Left renal pelvis (tissue), 4 donors: ENCODE measurements around the gene TNNI3. TPM values are rescaled to one million over a fixed set of nuclear protein-coding genes. Genes with fewer than 3 reads are reported as not detected.
"Not testable (repeated sequence)": the region's sequence is repeated elsewhere in the genome, so short reads cannot be mapped to it uniquely, and the experiment has no call there.

Experiments used
- DNase-seq, 4 donors: peaks; one replicate each; pipeline ENCODE4 v3.0.0-alpha.2; 2013; ENCODE audit warnings: low read depth in 4 of 4, low spot score in 3 of 4
- polyA plus RNA-seq, 4 donors: library from polyadenylated mRNA; unstranded; fragments of 120-200 nt; gene quantifications; one replicate each; pipeline ENCODE4 v1.2.1, GENCODE V29; 2013; ENCODE audit not compliant: insufficient read length in 4 of 4

The TNNI3 gene
- polyA plus RNA-seq, 4 donors: 0.57 to 5.4 (median 4.5) TPM

DNA sequence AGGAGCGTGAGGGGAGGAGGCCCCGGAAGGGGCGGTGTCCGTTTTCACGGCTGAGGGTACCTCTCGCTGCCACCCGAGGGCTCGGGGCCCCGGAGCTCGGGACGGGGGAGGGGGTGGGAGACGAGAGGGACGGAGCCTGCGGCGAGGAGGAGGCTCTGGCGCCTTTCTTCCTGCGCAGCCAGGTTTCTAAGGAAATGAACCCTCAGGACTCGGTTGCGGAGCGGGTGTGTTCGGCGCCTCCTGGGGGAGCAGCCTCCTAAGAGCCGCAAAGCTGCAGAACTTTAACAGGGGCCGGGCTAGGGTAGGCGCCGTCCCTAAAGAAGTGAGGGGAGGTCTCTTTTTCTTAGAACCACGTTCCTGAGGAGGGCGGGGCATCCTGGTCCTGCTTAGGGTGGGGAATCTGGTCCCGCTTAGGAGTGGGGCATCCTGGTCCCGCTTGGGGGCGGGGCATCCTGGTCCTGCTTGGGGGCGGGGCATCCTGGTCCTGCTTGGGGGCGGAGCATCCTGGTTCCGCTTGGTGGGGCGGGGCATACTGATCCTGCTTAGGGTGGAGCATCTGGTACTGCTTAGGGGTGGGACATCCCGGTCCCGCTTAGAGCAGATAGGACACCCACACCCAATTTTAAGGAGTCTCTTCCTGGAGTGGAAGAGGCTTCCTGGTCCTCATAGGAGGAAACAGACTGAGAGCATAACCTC lies 16.3 kb upstream of the TNNI3 start:
- no peak for DNase-seq

DNA sequence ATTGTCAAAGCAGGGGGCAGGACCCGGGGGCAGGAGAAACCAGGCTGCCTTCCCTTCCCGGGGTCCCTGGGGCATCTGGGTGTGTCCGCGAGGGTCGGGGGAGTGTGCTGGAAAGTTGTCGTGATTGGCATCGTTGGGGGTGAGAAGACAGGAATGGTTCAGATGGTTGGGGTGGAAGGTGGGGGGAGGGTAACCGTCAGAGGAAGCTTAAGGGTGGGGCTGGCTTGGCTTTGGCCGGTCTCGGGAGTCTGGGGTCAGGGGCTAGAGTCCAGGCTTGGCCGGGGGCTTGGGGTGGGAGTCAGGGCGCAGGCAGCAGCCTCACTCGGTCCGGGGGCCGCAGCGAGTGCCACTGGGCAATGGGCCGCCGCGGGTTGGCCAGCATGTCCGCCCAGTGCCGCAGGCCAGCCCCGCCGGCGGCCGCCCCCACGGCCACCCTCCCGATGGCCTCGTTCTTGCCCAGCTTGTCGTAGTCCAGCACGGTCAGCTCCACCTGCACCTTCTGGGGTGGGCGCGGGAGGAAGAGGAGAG lies 15.7 kb upstream of the TNNI3 start:
- no peak for DNase-seq

DNA sequence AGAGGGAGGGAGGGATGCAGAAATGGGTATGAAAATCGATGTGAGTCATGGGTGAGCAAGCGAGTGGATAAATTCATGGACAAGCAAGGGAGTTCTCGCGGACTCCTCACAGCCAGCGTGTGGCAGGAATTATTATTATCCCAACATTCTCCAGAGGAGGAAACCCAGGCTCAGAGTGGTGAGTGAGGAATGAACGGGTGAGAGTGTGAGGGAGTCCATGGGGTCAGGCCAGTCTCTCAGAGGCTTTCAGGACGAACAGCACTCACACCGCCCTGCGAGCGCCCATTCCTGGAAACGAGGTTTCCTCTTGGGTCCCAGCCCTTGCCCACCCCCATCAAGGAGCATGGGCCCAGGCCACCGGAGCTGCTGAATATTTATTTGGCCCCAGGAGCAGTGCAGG lies 15.2 kb upstream of the TNNI3 start:
- DNase-seq: no peak

DNA sequence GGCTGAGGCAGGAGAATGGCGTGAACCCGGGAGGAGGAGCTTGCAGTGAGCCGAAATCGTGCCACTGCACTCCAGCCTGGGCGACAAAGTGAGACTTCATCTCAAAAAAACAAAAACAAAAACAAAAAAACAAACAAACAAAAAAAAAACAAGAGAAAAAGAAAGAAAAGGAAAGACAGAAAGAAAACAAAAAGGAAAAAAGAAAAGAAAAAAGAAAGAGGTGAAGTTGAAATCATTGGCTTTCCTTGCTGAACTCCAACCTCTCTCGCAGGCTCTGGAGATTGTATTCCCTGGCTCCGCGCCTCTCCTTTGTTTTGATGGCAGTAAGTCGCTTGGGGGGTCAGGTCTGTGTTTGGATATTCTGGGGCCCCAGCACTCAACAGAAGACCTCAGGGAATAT lies 14.8 kb upstream of the TNNI3 start:
- DNase-seq: not testable (repeated sequence)

DNA sequence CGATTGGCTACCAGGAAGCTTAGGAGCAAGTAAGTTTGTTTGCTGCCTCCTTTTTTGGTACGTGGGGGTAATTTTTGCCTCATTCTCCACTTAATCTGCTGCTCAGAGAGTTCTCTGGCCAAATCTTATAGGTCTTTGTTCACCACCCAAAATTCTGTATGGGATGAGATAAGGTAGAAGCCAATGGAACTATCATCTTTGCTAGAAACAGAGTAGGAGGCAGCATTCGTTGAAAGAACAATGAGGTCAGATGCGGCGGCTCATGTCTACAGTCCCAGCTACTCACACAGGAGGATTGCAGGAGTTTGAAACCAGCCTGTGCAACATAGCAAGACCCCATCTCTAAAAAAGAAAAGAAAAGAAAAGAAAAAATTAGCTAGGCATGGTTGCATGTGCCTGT lies 13.9 kb upstream of the TNNI3 start:
- no peak for DNase-seq

DNA sequence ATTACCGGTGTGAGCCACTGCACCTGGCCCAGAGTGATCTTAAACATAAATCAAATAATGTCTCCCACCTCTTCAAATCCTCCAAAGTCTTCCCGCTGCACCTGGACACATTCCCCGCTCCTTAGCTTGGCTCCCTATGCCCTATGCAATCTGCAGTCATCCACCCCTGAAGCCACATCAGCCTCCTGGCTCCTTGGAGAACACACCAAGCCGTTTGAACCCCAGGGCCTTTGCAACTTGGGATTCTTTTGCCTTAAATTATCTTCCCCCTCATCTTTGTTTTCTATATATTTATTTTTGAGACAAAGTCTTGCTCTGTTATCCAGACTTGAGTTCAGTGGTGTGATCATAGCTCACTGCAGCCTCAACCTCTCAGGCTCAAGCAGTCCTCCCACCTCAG lies 11.6 kb upstream of the TNNI3 start:
- DNase-seq: no peak

DNA sequence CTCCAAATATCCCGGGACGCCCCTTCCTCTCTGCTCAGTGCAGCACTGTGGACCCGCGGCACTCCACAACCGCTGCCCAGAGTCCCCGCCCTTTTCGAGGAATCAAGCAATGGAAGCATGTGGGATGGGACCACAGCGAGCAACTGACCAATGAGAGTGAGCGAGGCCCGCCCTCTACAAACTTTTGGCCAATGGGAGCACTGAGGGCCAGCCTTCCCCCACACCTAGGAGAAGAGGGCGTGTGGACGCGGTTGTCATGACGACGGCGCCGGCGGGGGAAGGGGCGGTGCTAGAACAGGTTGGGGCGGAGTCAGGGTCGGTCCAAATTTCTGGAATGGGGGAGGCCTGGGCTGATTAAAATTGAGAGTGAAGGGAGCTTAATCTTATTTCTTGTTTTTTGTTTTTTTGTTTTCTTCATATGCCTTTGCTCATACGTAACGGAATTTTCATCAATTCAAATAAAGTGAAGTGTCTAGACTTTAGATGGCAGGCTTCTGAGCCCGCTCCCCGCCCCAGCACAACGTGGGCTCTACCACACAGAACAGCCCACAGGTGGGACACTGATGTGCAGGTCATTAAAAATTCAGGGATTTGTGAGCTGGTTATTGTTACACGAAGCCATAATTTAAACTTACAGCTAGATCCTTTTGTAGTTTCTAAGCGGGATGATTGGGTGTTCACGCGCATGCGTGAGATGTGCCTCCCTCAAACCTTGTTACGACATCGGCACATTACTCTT lies 9.2 kb upstream of the TNNI3 start, which contains the start of gene DNAAF3:
Gene DNAAF3 (minus strand): TSS at position 84 of the 739 bp plus-strand sequence. CDS start 200 bp downstream, outside the sequence.
- peak; percentile 81 to 95 (median 88) for DNase-seq

DNA sequence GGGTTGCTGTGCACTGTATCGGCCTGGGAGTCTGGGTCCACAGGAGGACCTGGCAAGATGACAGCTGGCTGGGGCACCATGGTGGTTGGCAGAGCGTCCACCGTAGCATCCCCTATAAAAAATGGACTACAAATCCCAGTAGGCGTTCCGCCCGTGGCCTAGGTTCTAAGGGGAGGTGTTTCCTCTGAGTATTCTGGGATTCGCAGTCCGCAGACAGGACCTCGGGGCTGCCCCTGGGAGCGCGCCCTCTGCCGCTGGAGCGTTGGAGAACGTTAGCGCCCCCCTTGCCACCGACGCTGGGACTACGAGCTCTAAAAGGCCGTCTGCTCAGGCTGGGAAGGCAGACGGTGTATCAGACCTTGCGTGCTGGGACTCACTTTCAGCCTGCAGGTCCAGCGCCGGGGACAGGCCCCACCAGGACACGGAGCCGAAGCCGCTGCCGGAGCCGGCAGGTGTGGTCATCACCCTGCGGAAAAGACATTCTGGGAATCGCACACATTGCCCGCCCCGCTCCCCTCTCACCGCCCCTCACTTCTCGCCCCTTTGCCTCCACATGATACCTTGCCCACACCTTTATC lies 8.5 kb upstream of the TNNI3 start:
- DNase-seq: no peak

DNA sequence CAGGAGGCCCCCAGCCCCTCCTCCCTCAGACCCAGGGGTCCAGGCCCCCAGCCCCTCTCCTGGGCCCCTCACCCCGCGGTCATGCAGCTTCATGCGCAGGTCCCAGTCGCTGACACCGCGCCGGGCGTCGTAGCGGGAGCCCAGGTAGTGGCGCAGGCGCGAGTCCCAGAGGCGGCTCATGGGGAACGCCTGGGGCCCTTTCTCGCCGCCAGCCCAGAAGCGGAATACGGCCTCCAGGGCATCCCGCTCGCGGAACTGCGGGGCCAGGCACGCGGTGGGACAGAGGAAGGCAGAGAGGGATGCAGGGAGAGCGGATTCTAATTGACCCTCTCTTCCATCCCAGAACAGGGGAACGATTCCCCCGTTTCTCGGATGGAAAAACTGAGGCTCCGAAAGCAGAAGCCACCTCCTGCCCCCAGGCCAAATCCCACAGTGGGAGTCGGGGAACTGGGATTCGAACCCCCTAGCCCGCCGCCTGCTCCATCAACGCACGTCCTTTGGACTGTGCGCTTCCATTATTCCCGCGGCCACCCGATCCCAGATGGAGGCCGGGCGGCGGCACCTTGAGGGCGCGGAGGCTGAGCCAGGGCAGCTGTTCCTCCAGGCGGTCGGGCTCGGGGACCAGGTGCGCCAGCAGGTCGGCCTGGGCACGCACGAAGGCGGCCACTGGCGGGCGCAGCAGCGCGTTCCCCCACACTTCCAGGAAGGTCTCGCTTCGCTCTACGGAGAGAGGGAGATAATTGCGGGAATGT lies 4.2 kb upstream of the TNNI3 start:
- no peak for DNase-seq

DNA sequence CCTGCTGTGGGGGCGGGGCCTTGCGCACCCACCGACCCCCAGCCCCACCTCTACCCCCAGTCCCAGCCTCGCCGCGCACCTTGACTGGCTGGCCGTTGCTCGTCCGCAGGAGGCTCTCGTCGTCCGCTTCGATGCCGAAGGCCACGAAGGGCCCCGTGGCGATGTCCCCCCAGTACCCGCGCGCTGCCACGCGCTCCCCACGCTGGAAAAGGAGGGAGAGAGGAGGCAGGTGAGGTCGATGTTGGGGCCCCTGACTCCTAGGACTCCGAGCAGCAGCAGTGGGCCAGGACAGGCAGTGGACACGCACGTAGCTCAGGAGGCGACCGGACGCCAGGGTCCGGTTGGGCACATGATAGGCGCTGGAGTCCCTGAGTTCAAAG lies 3.4 kb upstream of the TNNI3 start:
- no peak for DNase-seq

DNA sequence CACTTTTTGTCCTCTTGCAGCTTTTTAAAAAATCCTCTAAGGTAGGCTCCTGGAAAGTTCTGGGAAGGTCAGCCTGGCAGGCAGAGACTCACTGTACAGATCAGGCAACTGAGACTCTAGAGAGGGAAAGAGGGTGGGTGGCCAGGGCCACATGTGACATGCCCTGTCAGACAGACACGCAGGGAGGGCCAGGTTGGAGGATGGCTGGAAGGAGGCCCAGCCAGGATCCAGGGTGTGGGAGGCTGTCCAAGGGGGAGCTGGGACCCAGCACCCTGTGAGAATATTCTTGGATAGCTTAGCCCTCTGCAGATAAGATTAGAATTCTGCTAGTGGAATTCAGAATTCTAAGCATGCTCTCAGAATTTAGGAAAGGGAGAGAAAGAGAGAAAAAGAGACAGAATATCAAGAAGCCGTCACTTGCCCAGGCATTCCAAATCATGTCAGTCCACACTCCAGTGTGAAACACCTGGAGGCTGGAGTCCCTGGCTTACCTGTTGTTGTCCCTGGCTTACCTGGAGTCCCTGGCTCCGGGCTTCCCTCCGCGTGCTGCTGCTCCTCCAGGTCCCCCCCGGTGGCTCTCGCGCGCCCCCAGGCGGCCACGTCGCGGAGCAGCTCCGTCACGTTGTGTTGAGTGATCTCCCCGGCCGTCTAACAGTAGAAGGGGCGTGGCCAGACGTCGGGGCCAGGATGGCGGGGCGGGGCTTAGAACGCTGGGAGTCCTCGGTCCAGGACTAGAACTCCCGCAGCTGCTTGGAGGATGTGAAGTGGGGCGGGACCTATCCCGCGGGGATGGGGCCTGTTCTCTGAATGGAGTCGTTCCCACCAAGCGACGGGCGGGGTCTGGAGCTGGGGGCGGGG lies 2.8 kb upstream of the TNNI3 start:
- no peak for DNase-seq

DNA sequence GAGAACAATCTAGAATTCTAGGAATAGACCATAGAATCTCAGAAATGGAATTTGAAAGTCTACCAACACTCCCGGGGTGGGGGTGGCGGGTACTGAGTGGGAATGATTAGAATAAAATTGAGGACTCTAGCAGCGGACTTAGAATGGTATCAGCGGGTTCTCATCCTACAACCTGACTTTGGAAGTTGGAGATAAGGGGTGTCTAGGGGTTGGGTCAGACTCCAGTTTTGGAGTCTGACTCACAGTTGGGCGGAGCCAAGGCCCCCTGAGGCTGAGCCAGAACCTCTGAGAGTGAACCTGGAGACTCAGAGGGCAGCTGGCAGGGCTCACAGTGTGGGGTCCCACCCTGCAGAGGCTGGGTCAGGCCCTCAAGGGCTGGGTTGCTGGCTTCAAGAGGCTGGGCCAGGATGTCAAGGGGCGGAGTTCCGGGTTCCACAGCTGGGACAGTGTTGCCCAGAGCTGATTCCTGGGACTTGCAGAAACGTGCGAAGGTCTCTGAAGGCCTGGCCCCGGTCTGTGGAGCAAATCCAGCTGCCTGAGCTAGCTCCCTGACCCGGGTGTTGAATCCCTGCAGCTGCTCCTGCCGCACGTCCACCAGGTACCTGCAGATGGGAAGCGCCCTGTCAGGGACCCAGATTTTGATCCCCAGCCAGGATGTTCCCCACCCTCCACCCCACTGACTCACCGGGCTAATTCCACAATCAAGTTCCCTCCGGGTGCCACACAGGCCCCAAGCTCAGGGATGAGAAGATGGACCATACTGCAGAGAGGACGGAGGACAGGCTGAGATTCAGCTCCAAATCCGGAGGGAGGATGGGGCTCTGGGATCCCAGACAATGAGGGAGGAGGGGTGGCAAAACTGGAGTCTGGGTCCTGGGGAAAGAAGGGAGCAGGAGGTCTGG lies 1.6 kb upstream of the TNNI3 start:
- no peak for DNase-seq

DNA sequence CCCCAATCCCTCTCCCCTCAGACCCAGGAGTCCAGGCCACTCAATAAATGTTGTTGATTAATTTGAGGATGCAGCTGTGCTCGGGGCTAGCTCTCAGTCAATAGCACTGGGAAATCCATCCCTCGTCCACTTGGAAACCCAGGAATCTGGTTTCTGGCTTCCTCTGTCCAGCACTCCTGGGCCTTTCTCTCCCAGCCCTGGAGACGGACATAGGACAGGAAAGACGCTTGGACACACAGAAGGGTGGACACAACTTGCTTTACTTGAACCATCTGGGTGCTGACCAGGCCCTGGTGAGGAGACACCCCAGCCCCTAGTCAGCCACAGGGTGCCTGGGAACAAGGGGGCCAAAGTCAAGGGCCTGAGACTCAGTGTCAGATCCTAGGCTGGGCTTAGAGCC lies 891 bp upstream of the TNNI3 start:
- no peak for DNase-seq

DNA sequence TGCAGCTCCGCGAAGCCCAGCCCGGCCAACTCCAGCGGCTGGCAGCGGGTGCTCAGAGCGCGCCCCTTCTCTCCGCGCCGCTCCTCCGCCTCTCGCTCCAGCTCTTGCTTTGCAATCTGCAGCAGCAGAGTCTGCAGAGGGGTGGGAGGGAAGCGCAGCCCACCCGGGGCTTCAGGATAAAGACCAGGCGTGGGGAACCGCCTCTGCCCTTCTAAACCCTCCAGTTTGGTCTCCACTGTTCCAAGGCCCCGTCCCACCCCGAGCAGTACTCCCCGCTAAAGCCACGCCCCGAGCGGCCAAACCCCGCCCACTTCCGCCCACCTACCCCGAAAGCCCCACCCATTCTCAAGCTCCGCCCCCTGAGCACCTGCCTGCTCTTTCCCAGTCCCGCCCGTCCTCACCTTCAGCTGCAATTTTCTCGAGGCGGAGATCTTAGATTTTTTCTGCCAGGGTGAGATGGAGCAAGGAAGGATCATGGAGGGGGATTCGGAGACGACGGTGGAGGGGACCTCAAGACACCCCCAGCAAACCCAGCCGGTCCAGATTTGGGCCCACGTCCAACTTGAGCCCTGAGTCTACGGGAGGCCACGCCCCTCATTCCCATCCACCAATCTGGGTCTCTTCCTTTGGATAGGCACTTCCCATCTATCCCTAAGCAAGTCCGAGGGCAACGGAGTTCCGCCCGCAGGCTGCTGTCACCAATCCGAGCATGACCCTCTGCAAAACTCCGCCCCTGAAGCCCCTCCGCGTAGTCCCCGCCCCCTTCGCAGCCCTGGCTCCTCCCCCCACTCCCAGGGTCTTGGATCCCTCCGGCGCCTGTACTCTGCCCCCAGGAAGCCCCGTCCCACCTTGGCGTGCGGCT lies 1.1 kb downstream of the TNNI3 start:
- DNase-seq: no peak

DNA sequence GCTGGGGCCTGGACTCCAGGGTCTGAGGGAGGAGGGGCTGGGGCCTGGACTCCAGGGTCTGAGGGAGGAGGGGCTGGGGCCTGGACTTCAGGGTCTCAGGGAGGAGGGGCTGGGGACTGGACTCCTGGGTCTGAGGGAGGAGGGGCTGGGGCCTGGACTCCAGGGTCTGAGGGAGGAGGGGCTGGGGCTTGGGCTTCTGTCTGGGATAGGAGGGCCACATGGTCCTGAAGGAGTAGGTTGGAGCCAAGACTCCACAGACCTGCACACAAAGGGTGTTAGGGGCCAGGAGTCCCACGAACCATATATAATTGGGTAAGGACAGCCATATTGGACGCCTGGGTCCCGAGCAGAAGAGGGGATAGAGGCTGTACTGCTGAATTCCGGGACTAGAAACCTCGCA lies 1.7 kb downstream of the TNNI3 start:
- DNase-seq: not testable (repeated sequence)

DNA sequence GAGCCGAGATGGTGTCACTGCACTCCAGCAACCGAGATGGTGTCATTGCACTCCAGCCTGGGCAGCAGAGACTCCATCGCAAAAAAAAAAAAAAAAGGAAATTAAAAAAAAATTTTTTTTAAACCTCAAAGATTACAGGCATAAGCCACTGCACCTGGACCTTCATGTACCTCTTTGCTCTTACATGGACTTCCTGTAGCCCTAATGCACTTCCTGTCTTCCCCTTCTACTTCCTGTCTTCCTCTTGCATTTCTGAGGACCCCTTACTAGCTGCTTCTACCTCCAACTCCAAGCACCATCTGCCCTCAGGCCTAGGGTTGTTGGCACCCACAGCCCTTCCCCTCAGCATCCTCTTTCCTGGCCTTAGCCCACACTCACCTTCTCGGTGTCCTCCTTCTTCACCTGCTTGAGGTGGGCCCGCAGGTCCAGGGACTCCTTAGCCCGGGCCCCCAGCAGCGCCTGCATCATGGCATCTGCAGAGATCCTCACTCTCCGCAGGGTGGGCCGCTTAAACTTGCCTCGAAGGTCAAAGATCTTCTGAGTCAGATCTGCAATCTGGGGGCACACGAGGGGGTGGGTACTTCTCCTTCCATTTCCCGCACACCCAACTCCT lies 3.8 kb downstream of the TNNI3 start:
- no peak for DNase-seq

DNA sequence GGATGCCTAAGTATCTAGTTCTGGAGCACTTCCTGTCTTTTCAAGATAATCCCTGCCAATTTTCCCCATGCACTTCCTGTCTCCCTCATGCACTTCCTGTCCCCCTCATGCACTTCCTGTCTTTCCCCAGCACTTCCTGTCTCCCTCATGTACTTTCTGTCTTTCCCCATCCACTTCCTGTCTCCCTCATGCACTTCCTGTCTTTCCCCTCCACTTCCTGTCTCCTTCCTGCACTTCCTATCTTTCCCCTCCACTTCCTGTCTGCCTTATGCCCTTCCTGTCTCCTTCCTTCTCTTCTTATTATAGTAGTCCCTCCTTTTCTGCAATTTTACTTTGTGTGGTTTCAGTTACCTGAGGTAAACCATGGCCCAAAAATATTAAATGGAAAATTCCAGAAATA lies 5.5 kb downstream of the TNNI3 start:
- no peak for DNase-seq
